Measurements from ENCODE around the gene NBPF1. TPM values are rescaled to one million over a fixed set of nuclear protein-coding genes. Genes with fewer than 3 reads are reported as not detected.
A peak's percentile ranks its signal among the peaks of the same experiment; 100 is the strongest.
"Not testable (repeated sequence)": the region's sequence is repeated elsewhere in the genome, so short reads cannot be mapped to it uniquely, and the experiment has no call there.

The NBPF1 gene
- total RNA-seq, 4 donors from 2014 or later = 22.9 to 63.6 (median 41.6) TPM

- peak; percentile 0 for ATAC-seq (ENCODE audit: low FRiP score)
- TF ChIP-seq CTCF (IDR thresholded peaks at IDR 0.05) = no peak
- DNase-seq (ENCODE audit: low spot score) = peak; percentile 22
These were observed 7.9 kb upstream of the NBPF1 start for GRCh38 chr1:16621300-16621658.

- DNase-seq (ENCODE audit: low spot score) = peak; percentile 23
- not testable (repeated sequence) for ATAC-seq (ENCODE audit: low FRiP score)
These were observed 6.6 kb upstream of the NBPF1 start for GRCh38 chr1:16619803-16620501.

GRCh38 chr1:16618719-16619118 is 5.4 kb upstream of the NBPF1 start:
- no peak for TF ChIP-seq CTCF (IDR thresholded peaks at IDR 0.05)
- ATAC-seq (ENCODE audit: low FRiP score) (no peak), DNase-seq (ENCODE audit: low spot score) (peak; percentile 24)

GRCh38 chr1:16617778-16618580 is 4.6 kb upstream of the NBPF1 start:
- no peak for ATAC-seq (ENCODE audit: low FRiP score)
- TF ChIP-seq CTCF (IDR thresholded peaks at IDR 0.05) = no peak
- DNase-seq (ENCODE audit: low spot score) = no peak

GRCh38 chr1:16617114-16617631 is 3.8 kb upstream of the NBPF1 start:
- TF ChIP-seq CTCF (IDR thresholded peaks at IDR 0.05) = no peak
- DNase-seq (ENCODE audit: low spot score) (no peak), ATAC-seq (ENCODE audit: low FRiP score) (no peak)

GRCh38 chr1:16615253-16616252 is 2.2 kb upstream of the NBPF1 start:
- ATAC-seq (ENCODE audit: low FRiP score) (no peak), DNase-seq (ENCODE audit: low spot score) (peak; percentile 27)
- no peak for TF ChIP-seq CTCF (IDR thresholded peaks at IDR 0.05)

Measured in omental fat pad (tissue), 4 donors.